ENCODE measurements around the gene FAM50A.

DNA sequence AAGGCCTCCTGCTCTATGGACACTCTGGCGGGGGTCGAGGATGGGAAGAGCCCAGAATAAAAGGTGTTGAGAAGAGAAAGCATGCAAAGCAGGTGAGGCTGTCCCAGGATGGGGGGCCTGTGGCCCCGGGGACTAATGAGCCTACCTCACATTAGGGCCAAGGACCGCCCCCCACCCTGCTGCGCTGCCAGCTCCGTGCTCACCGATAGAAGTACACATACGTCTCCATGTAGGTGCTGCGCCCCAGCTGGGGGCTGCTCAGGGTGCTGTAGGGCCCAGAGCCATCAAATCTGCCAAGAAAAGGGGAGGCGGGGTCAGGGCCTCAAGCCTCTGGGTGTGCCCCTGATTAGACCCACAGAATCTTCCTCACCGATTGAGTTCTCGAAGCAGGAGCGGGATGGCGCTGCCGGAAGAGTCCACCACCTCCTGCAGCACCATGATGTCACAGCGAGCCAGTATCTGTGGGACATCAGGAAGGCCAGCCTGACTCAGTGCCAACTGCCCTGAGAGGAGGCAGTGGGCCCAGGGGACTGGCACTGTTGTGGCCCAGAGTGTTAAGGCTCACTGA, 39.2 kb upstream of the FAM50A start:
- TF ChIP-seq TAF1 (conservative IDR thresholded peaks at IDR 0.05) (no peak), EGR1 (IDR thresholded peaks at IDR 0.05; ENCODE audit: low read depth in 2 of 2) (no peak), CTCF (IDR thresholded peaks at IDR 0.05; ENCODE audit: low read depth, low read length, missing input control) (no peak), FOXA1 (IDR thresholded peaks at IDR 0.05) (no peak), YY1 (IDR thresholded peaks at IDR 0.05) (no peak)
- TF ChIP-seq, protein P1, sequence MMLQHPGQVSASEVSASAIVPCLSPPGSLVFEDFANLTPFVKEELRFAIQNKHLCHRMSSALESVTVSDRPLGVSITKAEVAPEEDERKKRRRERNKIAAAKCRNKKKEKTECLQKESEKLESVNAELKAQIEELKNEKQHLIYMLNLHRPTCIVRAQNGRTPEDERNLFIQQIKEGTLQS (IDR thresholded peaks at IDR 0.05): no peak

Measured in liver (tissue), 3 donors.